ENCODE data around the gene NEU4.

NEU4 gene

GRCh38 chr2:241865957-241866789 is 57.2 kb downstream of the NEU4 start:
- no peak for DNase-seq
